HCT116 (cell line): Measurements from ENCODE around the gene CENPH. TPM values are rescaled to one million over a fixed set of nuclear protein-coding genes. Genes with fewer than 3 reads are reported as not detected.

Experiments used
- ATAC-seq: fragments of 200-7000 bp; cut with Tn5 transposase; 2 replicates; pipeline ENCODE4 v1.9.1; 2020; ENCODE audit warnings: mild to moderate bottlenecking, moderate library complexity
- BruUV-seq: library from RNA; stranded (reverse); fragments of 400-500 nt; replicated peaks from 2 replicates; lab custom pipeline; 2021; lab: Mats Ljungman, UMichigan
- CTCF ChIA-PET: fragments of 300-600 bp; sonication (Branson Sonifier 250); formaldehyde crosslinking; loops from one replicate; lab custom pipeline; 2021; ENCODE audit warnings: antibody characterized with exemption; lab: Charles Lee
- POLR2A ChIA-PET: fragments of 300-600, 350-600 bp; sonication (Branson Sonifier 250); formaldehyde crosslinking; loops from one replicate; lab custom pipeline; 2021; ENCODE audit warnings: antibody characterized with exemption; lab: Charles Lee
- RAD21 ChIA-PET, 2 experiments: fragments of 300-600 bp; sonication (Branson Sonifier 250); formaldehyde crosslinking; loops; one replicate each; lab custom pipeline; 2023; ENCODE audit warnings: low total read pairs in 2 of 2; ENCODE audit not compliant: uncharacterized antibody in 2 of 2, unreplicated experiment in 2 of 2, low non-redundant PET in 1 of 2; lab: Charles Lee
- DNase-seq: peaks from one replicate; pipeline ENCODE4 v3.0.0-alpha.2; 2010; ENCODE audit warnings: low read depth, low spot score
- H2AFZ ChIP-seq: fragments of 200-600 bp; shearing (Covaris generic), sonication (generic); 2 replicates; pipeline ENCODE4 v1.6.1; 2017; ENCODE audit warnings: low read depth, mixed run types, mixed read lengths, antibody characterized with exemption, low read length; ENCODE audit not compliant: poor library complexity, severe bottlenecking
- H3K27ac ChIP-seq: 2 replicates; pipeline ENCODE4 v1.5.1; 2012; ENCODE audit warnings: low read depth, low read length
- H3K27me3 ChIP-seq: fragments of 200-600 bp; sonication (generic); 2 replicates; pipeline ENCODE4 v1.6.1; 2016; ENCODE audit warnings: mixed run types, low read length, mixed read lengths; ENCODE audit not compliant: insufficient read depth
- H3K36me3 ChIP-seq, 2 experiments: fragments of 200-500 bp in 1 of 2; fragments of 200-600 bp in 1 of 2; sonication (Bioruptor generic) in 1 of 2; sonication (generic) in 1 of 2; 2 replicates each; pipeline versions ENCODE4 v1.5.1 to v1.6.1; 2014 to 2016; ENCODE audit warnings: low read length in 2 of 2, inconsistent platforms in 1 of 2, mixed read lengths in 1 of 2, mixed run types in 1 of 2; ENCODE audit not compliant: insufficient read depth in 2 of 2, control insufficient read depth in 1 of 2
- H3K4me1 ChIP-seq, 2 experiments: fragments of 200-600 bp in 1 of 2; sonication (generic) in 1 of 2; 2 replicates each; pipeline versions ENCODE4 v1.5.1 to v1.6.1; 2012 to 2017; ENCODE audit warnings: low read length in 2 of 2, inconsistent platforms in 1 of 2, mild to moderate bottlenecking in 1 of 2, mixed read lengths in 1 of 2, mixed run types in 1 of 2, moderate library complexity in 1 of 2; ENCODE audit not compliant: insufficient read depth in 2 of 2, control insufficient read depth in 1 of 2
- H3K4me2 ChIP-seq: fragments of 200-600 bp; sonication (generic); 2 replicates; pipeline ENCODE4 v1.6.1; 2017; ENCODE audit warnings: mixed run types, low read length, mixed read lengths
- H3K4me3 ChIP-seq, 2 experiments: fragments of 200-600 bp in 1 of 2; sonication (generic) in 1 of 2; replicated peaks in 1 of 2; 2 replicates each; pipeline ENCODE4 v1.5.1; 2011 to 2016; ENCODE audit warnings: low read length in 2 of 2, control low read depth in 1 of 2, low read depth in 1 of 2, mild to moderate bottlenecking in 1 of 2, mixed read lengths in 1 of 2, mixed run types in 1 of 2
- H3K79me2 ChIP-seq: fragments of 200-600 bp; sonication (generic); 2 replicates; pipeline ENCODE4 v1.6.1; 2017; ENCODE audit warnings: mild to moderate bottlenecking, mixed run types, low read length, moderate library complexity, mixed read lengths; ENCODE audit not compliant: insufficient read depth
- H3K9ac ChIP-seq: fragments of 200-600 bp; sonication (generic); 2 replicates; pipeline ENCODE4 v1.6.1; 2016; ENCODE audit warnings: low read length, mixed read lengths
- H3K9me2 ChIP-seq: fragments of 200-600 bp; sonication (generic), shearing (Covaris generic); 2 replicates; pipeline ENCODE4 v1.6.1; 2017; ENCODE audit warnings: mixed run types, mild to moderate bottlenecking, moderate library complexity; ENCODE audit not compliant: insufficient read depth
- H3K9me3 ChIP-seq, 2 experiments: fragments of 200-500 bp in 1 of 2; fragments of 200-600 bp in 1 of 2; sonication (Bioruptor generic) in 1 of 2; sonication (generic) in 1 of 2; 2 replicates each; pipeline ENCODE4 v1.6.1; 2014 to 2017; ENCODE audit warnings: low read length in 2 of 2, mixed read lengths in 2 of 2, inconsistent platforms in 1 of 2, low read depth in 1 of 2, mild to moderate bottlenecking in 1 of 2, mixed run types in 1 of 2, moderate library complexity in 1 of 2; ENCODE audit not compliant: control insufficient read depth in 1 of 2, insufficient read depth in 1 of 2
- H4K20me1 ChIP-seq: fragments of 200-600 bp; sonication (generic), shearing (Covaris generic); 2 replicates; pipeline ENCODE4 v1.6.1; 2017; ENCODE audit warnings: mixed run types, mild to moderate bottlenecking, moderate library complexity; ENCODE audit not compliant: insufficient read depth
- EGR1 ChIP-seq: IDR thresholded peaks from 2 replicates; pipeline ENCODE4 v1.6.1; 2012; ENCODE audit warnings: low read depth
- ELF1 ChIP-seq: IDR thresholded peaks from 2 replicates; pipeline ENCODE4 v1.6.1; 2012; ENCODE audit warnings: low read depth, borderline replicate concordance
- SIN3A ChIP-seq: IDR thresholded peaks from 2 replicates; pipeline ENCODE4 v1.6.1; 2012; ENCODE audit warnings: low read depth
- SP1 ChIP-seq: IDR thresholded peaks from 2 replicates; pipeline ENCODE4 v1.6.1; 2012; ENCODE audit warnings: low read depth
- ZFX ChIP-seq: fragments of 450-650 bp; IDR thresholded peaks from 2 replicates; pipeline ENCODE4 v1.6.1; 2017
- intact Hi-C: fragments of 100-400 bp; cut with micrococcal nuclease; formaldehyde crosslinking; loops from 2 replicates; pipeline ENCODE4 v1.10.0; 2022
- total RNA-seq: library from RNA; stranded (reverse); gene quantifications from one replicate; pipeline ENCODE4 v1.2.1, GENCODE V29; 2021; ENCODE audit not compliant: unreplicated experiment
- TF ChIP-seq, protein P1 (sequence below): IDR thresholded peaks from 2 replicates; pipeline ENCODE4 v1.6.1; 2012; ENCODE audit warnings: low read depth
- TF ChIP-seq, protein P2 (sequence below): IDR thresholded peaks from 2 replicates; pipeline ENCODE4 v1.6.1; 2012

Gene CENPH
- total RNA-seq, 1 experiment from 2014 or later, result 23.4 TPM

DNA sequence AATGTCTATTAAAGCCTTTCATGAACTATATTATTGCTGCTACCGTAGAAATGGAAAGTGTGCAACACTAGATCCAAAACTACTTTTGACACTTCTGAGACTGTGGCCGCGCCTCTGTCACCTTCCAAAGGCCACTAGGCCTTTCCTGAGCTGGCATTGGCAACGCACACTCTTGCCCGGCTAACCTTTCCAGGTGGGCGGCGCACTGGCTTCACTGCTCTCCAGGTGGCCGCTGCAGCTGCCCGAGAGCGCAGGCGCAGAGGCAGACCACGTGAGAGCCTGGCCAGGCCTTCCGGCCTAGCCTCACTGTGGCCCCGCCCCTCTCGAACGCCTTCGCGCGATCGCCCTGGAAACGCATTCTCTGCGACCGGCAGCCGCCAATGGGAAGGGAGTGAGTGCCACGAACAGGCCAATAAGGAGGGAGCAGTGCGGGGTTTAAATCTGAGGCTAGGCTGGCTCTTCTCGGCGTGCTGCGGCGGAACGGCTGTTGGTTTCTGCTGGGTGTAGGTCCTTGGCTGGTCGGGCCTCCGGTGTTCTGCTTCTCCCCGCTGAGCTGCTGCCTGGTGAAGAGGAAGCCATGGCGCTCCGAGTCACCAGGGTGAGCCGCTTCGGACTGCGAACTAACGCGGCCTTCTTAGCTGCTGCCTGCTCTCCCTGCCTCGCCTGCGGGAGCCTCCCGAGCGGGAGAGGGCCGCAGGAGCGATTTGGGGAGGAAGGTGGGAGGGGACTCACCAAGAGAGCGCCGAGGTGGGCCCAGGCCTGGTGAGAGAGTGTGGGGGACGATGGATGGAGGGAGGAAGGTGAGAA lies 22.5 kb upstream of the CENPH start, which contains the start of gene CCNB1 (continued):
- TF ChIP-seq, protein P1, sequence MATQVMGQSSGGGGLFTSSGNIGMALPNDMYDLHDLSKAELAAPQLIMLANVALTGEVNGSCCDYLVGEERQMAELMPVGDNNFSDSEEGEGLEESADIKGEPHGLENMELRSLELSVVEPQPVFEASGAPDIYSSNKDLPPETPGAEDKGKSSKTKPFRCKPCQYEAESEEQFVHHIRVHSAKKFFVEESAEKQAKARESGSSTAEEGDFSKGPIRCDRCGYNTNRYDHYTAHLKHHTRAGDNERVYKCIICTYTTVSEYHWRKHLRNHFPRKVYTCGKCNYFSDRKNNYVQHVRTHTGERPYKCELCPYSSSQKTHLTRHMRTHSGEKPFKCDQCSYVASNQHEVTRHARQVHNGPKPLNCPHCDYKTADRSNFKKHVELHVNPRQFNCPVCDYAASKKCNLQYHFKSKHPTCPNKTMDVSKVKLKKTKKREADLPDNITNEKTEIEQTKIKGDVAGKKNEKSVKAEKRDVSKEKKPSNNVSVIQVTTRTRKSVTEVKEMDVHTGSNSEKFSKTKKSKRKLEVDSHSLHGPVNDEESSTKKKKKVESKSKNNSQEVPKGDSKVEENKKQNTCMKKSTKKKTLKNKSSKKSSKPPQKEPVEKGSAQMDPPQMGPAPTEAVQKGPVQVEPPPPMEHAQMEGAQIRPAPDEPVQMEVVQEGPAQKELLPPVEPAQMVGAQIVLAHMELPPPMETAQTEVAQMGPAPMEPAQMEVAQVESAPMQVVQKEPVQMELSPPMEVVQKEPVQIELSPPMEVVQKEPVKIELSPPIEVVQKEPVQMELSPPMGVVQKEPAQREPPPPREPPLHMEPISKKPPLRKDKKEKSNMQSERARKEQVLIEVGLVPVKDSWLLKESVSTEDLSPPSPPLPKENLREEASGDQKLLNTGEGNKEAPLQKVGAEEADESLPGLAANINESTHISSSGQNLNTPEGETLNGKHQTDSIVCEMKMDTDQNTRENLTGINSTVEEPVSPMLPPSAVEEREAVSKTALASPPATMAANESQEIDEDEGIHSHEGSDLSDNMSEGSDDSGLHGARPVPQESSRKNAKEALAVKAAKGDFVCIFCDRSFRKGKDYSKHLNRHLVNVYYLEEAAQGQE, result no peak
- TF ChIP-seq ELF1, result peak; percentile 50; the same call in 1 of the 2 replicates
- TF ChIP-seq SP1, result peak; percentile 97
- peak; percentile 99 for TF ChIP-seq SIN3A

DNA sequence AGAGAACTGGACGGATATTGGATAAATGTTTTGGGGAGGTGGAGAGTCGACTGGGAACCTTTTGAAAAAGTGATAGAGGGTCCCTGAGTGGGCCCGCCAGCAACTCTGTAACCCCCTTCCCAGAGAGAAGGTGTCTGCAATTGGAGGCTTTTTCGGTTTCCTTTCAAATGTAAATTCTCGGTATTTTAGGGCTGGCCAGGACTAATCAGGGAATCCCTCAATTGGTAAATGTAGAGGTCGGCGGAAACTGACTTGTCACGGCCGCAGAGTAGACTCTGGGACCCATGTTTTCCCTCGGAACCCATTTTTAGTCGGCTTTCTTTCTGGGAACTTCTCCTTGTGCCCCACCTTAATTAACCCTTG lies 21.9 kb upstream of the CENPH start:
- peak overlapping the region; percentile 89 for H3K4me2 ChIP-seq
- CTCF ChIA-PET, result no interaction called here
- peak overlapping the region; percentile 98 for H3K9ac ChIP-seq
- peaks cover 14 to 20% of the 10 kb centered on the region in 2 experiments for H3K4me1 ChIP-seq
- H2AFZ ChIP-seq, result no peak overlapping the region
- no peaks in the 10 kb centered on the region for H3K27me3 ChIP-seq
- POLR2A ChIA-PET, result interaction anchor here (1.4 kb wide), 1 partner anchor 22 kb away, joined by 4 read pairs; the partner anchor contains the start of gene CENPH
- RAD21 ChIA-PET, result no interaction called here
- no peak for DNase-seq
- TF ChIP-seq EGR1 (no peak), ELF1 (no peak), ZFX (0 out of 2 replicates have a peak, but pooled peaks have one; percentile 26)
- TF ChIP-seq, protein P2, sequence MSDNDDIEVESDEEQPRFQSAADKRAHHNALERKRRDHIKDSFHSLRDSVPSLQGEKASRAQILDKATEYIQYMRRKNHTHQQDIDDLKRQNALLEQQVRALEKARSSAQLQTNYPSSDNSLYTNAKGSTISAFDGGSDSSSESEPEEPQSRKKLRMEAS, result no peak
- peaks cover 52% of the 10 kb centered on the region for H3K79me2 ChIP-seq
- ATAC-seq, result no peak
- intact Hi-C loops, result no loop called here
- BruUV-seq, result TSS peak; percentile 65
- H3K4me3 ChIP-seq, result peak overlapping the region; percentile 87 to 98
- H3K36me3 ChIP-seq, result peaks cover 23 to 46% of the 10 kb centered on the region in 2 experiments
- H3K27ac ChIP-seq, result peak overlapping the region; percentile 80
- H3K9me2 ChIP-seq, result no peaks in the 10 kb centered on the region
- H3K9me3 ChIP-seq, result no peaks in the 10 kb centered on the region
- no peaks in the 10 kb centered on the region; the same call in 1 of the 2 replicates for H4K20me1 ChIP-seq
